GM19372 (cell line): ENCODE results near the gene CALM3.

Experiments used
- ATAC-seq: cut with Tn5 transposase; IDR thresholded peaks from one replicate; pipeline ENCODE4 v1.9.1; 2021; ENCODE audit warnings: mild to moderate bottlenecking, low read depth, moderate library complexity; ENCODE audit not compliant: unreplicated experiment

Gene CALM3

GRCh38 chr19:46598372-46598917 is 2.7 kb upstream of the CALM3 start:
- no peak for ATAC-seq

DNA sequence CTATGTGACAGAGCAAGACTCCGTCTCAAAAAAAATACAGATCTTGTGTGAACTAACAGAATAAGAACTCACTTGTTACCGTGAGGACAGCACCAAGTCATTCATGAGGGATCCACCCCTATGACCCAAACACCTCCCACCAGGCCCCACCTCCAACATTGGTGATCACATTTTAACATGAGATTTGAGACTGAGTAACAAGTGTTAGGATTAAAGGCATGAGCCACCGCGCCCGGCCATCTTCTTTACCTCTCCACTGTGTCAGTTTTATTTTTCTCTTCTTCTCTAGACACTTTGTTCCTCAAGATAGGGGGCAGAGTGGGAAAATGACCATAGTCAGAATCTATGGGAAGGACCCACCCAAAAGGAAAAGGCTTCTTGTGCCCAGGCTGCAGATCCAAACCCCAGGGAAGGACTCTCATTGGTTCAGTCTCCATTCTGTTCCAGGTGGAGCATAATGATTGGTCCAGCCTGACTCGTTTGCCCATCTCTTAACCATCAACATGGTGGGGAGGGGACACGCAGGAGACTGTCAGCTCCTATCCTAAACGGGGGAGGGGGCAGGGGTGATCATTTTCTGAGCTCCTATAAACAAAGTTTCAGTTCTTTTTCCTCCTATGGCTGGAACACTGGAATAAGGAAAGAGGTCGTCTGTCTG is 1.3 kb upstream of the CALM3 start:
- ATAC-seq = no peak

DNA sequence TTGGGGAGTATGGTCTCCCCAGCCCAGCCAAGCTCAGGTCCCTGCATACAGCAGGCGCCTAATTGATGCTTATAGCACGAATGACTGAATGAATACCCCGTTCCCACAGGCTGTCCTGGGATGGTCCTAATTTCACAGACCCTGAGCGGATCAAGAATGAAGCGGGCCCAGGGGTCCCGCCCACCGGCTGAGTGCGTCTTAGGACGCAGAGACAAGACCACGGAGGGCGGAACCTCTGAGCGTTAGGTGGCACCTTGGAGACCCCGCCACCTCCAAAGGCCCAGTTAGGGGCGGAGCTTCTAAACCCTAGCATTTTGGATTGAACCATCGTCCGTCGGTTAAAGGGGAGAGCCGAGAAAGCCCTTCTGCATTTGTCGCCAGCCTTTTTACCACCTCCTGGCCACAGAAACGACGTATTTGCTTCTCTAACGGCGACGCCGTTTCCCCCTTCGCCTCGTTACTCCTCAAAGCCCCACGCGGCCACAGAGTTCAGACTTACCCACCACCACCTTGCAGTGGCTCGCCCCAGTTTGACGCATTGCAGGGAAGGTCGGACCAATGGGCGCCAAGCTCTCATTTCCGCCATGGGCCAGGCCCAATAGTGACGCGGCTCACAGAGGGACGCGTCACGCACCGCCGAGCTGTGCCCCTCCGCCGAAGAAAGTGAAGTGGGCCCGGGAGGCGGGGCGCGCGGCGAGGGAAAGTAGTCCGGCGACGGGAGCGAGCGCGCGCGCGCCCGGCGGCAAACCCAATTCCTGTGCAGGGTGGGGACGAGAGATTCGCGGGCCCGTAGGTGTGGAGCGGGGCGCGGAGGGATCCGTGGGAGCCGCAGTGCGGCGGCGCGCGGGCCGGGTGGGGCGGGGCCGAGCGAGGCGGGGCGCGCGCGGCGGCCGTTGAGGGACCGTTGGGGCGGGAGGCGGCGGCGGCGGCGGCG is 479 bp upstream of the CALM3 start:
- peak; percentile 84 for ATAC-seq

DNA sequence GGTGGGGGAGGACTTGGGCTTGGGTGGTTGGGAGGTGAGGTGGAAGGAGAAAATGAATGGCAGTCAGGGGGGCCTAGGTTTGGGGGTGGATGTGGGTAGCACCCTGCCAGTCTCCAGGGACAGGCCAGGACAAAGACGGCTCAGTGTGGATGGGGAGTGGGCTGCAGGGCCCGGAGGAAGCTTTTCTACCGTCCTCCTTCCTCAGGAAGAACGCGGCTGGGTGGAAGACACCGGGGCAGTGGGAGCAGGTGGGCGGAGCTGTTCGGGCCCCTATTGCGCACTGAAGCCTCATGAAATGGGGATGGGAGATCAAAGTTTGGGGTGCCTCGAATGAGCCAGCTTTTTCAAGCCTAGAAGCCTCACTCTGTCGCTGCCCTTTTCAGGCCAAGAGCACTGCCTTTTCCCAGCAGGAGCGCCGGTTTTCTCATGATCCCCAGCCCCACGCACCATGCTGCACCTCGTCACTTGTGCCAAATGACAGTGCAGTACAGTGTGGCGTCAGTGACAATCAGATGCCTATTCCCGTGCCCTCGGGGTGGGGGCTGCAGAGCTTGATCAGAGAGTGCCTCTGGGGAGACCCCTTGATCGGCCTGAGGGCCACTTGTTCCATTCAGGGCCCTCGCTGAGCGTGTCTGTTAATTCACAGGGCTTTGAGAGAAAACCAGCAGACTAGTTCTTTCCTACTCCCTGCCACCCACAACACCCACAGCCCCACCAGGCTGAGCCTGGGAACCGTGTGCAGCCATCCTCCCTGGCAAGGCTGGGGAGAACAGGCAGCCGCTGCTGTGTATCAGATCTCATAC is 1.5 kb downstream of the CALM3 start:
- ATAC-seq = no peak

GRCh38 chr19:46603195-46603637 is 2.1 kb downstream of the CALM3 start:
- no peak for ATAC-seq

- no peak for ATAC-seq
These were observed 2.7 kb downstream of the CALM3 start for GRCh38 chr19:46603752-46604231.

- ATAC-seq = no peak
These were observed 3.7 kb downstream of the CALM3 start for GRCh38 chr19:46604781-46605355.

GRCh38 chr19:46605356-46605821 is 4.3 kb downstream of the CALM3 start:
- no peak for ATAC-seq

DNA sequence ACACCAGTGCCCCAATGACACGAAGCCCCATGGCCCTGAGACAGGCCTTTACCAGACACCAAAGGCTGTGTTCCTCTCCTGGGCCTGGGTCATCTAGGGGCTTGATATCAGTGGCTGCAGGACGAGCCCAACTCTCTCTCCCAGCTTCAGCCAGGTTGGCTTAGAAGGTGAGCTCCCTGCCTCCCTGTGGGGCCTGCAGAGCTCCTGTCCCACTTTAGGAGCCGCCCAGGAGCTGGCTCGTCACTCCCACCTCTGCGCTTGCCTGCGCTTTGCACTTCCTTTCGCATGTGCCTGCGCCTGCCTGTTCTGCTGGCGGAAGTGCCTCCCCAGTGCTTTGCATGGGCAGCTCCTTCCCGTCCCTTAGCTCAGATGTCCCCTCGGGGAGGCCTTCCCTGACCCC is 4.9 kb downstream of the CALM3 start:
- ATAC-seq = no peak

GRCh38 chr19:46606681-46607447 is 5.7 kb downstream of the CALM3 start:
- ATAC-seq = no peak

GRCh38 chr19:46607448-46607841 is 6.3 kb downstream of the CALM3 start:
- no peak for ATAC-seq

DNA sequence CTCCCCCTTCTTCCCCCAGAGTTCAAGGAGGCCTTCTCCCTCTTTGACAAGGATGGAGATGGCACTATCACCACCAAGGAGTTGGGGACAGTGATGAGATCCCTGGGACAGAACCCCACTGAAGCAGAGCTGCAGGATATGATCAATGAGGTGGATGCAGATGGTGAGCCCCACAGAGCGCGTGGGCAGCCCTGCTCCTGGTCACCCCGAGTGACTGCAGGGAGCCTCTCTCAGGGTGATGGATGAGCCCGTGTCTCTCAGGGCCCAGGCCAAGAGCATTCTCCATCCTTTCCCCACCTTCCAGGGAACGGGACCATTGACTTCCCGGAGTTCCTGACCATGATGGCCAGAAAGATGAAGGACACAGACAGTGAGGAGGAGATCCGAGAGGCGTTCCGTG is 7.0 kb downstream of the CALM3 start:
- no peak for ATAC-seq

GRCh38 chr19:46608581-46609345 is 7.6 kb downstream of the CALM3 start:
- ATAC-seq = no peak

- ATAC-seq = no peak
These were observed 8.6 kb downstream of the CALM3 start for GRCh38 chr19:46609511-46610412.

DNA sequence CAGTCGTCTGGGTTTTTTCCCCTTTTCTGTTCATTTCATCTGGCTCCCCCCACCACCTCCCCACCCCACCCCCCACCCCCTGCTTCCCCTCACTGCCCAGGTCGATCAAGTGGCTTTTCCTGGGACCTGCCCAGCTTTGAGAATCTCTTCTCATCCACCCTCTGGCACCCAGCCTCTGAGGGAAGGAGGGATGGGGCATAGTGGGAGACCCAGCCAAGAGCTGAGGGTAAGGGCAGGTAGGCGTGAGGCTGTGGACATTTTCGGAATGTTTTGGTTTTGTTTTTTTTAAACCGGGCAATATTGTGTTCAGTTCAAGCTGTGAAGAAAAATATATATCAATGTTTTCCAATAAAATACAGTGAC is 9.3 kb downstream of the CALM3 start:
- ATAC-seq = no peak

DNA sequence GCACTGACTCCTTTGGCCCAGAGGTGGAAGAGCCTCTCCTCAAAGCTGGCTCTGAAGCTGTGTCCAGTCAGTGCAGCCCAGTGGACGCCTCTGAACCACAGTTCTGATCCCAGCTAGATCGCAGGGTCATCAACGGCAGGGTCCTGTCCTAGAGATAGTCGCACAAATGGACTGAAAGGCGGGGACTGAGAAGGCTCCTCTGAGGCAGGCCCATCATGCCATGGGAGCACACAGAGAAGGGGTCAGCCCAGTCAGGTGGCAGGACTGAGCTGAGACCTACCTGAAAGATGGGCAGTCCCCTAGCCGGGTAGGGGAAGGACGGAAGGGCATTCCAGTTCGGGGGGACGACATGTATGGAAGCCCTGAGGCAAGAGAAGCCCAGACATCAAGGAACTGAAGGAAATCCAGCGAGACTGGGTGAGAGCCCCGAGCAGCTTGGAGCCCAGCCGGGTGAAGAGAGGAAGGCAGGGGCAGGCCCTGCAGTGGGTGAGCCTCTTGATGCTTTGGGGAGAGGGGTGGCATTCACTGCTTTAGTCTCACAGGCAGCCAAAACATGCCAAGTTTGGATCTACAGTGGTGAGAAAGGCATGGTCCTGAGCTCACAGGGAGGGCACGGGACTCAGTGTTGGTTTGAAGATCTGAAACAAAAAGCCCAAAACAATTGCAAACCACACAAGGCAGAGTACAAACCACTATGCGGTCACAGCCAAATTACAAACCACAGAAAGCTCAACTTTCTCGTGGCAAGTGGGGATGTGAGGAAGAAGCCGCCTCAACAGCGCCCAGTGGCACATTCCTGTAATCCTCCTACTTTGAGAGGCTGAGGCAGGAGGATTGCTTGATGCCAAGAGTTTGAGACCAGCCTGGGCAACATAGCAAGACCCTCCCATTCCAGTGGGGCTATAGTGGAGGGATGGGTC is 10.0 kb downstream of the CALM3 start:
- ATAC-seq = no peak

DNA sequence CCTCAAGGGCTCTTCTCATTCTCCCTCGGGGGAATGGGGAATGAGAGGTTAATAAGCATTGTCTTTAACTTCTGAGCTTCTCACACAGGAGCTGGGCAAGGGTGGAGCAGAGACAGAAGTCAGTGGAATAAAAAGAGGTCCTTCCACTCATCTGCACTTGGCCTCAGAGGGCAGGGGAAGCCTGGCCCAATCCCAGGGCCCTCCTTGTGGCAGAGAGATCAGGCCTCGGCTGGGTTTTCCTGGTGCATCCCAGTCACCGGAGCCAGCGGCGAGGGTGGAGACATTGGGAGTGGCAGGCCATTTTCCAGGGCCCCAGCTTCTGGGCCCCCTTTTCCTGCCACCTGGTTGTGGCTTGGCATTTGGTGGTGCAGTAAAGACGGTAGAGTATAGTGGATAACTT is 10.6 kb downstream of the CALM3 start:
- no peak for ATAC-seq
